Measurements from ENCODE around the gene SPATS2L.

SPATS2L gene

DNA sequence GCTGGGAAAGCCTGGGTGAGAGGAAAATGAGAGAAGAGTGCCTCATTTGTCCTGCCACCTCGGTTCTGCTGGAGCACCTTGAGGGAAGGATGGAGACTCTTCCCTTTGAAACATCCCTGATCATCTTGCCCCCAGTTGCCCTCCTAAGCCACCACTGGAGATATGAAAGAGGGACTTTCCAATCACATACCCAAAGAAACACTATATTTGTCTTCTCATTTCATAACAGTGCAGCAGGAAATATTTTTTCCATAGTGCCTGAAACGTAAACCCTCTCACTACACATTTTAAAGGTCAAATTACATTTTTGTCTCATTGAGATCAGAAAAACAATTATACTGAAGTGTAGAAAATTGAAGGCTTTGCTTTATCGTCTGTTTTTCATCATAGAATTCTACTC, 140.1 kb downstream of the SPATS2L start:
- DNase-seq (ENCODE audit: low spot score) = no peak

DNA sequence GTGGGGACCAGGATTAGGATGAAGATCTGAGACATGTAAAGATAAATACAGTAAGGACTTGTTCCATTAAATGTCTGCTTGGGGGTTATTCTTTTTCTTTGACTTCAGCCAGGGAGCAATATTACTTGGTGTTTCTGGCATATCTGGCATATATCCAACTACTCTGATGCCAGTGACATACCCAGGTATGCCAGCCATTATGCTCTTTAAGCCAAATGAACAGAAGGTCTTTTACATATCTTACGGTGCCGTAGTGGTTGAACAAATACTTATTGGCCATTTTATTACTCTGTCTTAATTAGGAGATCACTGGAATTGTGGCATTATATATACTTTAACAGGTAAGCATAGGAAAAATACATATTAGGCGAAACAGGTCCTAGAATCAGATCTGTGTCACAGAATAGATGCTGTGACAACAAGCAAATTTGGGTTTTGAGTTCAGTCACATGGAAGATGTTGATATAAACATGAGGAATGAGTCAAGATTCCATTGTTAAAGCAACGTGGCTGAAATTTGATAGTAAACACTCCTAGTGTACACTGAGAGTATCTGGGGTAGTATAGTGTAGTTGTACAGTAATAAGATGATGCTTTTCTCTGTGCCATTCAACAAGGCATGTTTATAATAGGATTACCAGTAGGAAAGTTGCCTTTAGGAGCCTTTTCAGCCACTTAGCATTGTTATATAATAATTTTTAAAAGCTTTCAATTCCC, 140.8 kb downstream of the SPATS2L start:
- no peak for DNase-seq (ENCODE audit: low spot score)

DNA sequence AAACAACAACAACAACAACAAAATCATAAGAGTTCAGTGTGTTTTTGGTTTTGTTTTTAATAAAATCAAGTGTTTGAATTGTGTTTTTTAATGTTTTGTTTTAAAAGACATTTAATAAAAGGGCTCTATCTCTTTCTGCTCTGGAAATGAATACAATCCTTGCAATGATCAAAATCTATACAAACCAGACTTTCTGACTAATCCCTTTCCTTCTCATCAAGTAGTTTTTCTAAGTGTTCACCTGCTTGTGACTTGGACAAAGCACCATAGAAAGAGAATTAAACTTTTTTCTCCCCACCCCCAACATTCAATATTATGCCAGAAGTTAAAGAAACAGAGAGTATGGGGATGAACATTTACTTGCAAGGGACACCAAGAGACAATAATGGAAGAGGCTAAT, 142.0 kb downstream of the SPATS2L start:
- DNase-seq (ENCODE audit: low spot score) = no peak

DNA sequence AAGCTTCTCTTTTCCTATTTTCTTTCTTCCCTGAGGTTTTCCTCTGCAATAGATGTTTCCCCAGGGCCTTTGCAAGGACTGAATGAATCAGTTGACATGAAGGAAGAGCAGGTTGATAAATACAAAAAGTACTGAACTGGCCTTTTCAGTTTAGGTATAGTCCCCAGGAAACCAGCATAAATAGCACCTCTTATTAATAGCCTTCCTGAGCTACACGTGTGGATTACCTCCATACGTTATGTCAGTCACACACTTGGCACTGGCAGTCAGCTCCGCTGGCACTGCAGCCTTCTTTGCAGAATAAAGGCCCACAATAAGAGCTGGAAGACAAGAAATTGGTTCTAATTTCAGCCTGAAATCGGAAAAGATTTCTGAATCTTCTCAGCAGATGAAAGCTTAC, 142.7 kb downstream of the SPATS2L start:
- DNase-seq (ENCODE audit: low spot score) = no peak

DNA sequence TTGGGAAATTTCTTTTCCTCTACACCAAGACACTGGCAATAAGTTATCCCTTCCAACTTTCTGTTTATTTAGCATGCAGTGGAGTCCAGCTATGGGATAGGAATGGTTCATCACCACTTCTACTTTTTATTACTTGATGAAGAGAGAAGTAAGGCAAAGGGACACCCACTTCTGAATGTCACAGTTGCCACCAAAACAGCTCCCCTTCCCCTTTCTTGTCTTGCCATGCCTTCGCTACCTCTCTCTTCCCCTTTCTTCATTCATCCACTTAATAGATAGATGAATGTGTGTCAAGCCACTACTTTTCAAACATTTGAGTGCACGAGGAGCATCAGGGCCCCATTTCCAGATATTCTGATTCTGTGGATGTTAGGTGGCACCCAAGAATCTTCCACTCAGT, 143.8 kb downstream of the SPATS2L start:
- no peak for DNase-seq (ENCODE audit: low spot score)

DNA sequence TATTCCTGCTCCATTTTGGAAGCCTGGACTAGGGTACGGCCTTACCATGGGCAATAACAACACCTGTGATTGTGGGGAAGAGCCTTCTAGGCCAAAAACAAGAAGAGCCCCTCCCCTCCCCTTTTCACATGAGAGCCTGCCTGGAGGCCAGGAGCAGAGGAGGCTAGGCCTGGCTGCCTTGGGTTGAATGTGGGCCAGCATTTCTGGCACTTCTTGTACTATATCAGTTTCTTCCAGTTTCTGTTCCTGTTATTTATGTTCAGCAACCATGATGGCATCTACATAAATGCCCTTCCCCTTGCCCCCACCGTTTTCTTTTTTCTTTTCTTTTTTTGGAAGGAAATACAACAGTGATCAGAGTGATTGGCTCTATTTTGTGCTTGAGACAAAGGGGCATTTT, 145.0 kb downstream of the SPATS2L start:
- peak; percentile 59 for DNase-seq (ENCODE audit: low spot score)

DNA sequence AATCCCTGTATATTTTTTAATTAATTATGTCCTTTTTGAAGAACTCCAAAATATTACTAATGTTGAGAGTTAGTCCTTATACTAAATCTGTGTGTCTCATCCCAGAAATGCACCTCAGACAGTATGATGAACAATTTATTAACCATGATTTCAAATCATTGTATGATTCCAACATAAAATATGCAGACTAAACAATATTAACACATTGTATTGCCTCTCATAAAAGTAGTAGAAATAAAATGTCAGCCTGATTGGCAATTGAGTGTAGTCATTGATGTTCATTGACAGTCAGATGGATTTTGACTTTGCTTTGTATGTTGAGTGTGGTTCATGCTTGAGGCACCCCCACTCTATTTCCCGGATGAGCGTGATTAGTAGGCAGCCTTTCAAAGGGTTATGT, 145.9 kb downstream of the SPATS2L start:
- DNase-seq (ENCODE audit: low spot score) = no peak

DNA sequence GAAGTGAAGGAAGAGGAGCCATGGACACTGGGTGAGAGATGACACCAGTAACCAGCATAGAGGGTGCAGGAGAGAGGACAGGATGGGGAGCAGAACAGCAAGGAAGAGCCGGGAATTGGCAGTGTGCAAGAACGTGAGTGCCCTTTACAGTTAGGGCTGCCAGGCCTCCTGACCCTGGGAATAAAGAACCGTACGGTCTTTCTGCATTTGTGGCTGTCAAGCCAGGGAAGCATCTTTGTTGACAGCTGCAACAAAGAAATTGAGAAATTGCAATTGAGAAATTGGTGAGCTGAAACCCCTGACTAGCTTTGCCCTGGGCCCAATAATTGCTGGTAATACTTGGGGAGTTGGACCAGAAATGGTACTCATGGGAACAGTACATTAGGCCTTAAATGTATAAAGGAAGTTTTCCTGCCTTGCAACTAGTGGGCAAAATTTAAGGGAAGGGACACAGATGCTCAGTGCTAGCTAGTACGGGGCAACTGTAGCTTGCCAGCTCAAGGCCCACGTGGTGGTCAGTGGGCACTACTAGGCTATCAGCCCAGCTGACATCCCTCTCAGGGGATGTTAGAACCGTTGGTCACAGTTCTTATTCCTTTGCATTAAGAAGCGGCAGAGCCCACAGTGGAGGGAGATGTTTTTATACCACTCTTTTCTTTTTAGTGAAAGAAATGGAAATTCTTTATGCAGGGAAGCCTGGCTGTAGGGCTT, 146.8 kb downstream of the SPATS2L start:
- DNase-seq (ENCODE audit: low spot score) = no peak

DNA sequence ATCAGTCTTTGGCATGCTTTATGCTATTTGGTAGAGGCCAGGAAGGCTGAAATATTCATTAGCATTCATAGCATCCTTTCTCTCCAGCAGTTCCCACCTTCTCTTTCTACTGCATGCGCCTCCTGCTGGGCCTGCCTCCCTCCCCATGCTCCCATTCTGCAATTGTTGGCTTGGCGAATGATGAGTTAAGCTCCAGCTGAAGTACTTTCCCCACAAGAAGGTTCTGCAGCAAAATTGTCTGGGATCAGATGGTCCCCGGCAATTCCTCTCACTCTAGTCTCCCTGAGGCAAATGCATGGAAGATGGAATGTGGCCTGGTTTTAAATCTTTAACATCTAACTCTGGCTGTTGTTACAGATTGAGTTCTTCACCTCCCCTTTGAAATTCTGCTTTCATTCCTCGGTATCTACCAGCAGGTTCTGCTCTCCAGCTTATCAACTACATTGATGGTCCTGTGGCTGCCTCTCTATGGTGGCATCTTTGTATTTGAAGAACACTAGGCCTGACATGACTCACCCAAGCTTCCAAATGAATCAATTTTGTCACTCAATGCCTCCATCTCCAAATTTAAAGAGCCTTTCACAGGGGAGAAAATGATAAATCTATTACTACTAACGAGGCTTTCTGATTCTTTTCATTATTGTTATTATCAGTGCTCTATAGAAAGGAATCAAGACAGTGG, 147.5 kb downstream of the SPATS2L start:
- no peak for DNase-seq (ENCODE audit: low spot score)

DNA sequence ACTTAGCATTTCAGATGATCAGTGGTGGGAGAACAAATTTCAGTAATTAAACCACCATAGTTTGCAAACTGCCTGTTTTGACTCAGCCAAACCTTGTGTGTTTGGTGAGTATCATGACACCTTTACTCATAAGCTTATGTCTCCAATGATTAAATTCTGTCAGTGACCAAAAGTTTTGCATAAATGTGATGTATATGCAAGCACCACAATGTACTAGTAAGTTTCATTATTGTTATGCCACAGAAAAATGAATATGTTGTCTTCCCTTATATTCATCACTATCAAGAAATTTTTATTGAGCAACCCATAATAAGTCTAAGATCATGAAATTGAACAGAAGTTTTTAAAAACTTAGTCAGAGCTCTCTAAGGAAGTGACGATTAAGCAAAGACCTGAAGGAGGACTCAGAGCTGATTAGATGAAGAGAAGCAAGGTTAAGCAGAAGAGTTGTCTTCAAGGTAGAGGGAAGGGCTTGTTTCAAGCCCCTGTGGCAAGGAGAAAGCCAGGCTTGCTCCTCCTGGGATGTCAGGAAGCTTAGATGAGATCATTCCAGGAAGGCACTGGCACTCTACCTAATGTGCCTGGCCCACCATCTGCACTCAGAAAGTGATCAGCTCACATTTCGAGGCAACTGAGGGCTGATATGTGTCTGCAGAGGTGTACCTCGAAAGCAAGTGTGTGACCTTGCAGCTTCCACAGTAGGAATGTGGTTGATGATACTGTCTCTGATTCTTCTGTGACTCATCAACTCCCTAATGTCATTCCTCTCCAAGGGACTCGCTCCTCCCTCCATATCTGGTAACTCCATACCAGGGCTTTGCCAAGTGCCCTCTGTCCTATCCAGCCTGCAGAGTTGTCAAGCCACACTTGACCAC, 148.7 kb downstream of the SPATS2L start:
- no peak for DNase-seq (ENCODE audit: low spot score)

DNA sequence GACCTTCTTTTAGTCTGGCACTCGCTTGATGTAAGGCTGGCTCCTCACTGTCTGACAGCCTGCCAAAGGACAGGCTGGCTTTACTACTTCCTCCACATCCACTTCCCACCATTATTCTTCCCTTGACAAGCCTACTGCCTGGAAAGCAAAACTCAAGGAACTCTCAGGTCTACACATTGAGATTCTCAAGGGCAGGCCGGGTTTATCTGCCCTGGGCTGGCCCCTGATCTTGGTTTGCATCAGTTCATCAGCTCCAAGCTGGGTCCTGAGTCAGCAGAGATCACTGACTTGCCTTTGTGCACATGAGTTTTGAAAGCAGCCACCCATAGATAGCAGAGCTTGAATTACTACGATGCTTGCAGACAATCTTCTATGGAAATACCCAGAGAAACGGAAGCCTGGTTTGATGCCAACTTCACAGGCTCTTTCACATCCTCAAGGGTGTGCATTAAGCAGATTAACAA, 149.5 kb downstream of the SPATS2L start:
- peak; percentile 27 for DNase-seq (ENCODE audit: low spot score)

DNA sequence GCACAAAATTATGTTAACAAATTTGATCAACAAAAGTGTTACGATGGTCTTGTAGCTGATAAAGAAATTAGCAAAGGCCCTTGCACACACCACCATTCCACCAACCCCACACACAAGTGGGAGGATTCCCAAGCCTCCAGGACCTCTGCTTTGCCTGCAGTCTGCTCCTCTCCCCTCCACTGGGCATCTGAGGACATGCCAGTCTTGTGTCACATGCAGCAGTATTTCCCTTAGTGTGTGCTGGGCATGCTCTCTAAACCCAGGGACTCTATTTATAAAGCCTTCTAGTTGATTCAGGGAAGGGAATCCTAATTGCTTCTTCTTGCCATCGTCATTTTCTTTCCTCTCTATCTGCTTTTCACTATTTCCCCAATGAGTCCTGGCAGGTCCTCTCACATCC, 150.1 kb downstream of the SPATS2L start:
- DNase-seq (ENCODE audit: low spot score) = no peak

DNA sequence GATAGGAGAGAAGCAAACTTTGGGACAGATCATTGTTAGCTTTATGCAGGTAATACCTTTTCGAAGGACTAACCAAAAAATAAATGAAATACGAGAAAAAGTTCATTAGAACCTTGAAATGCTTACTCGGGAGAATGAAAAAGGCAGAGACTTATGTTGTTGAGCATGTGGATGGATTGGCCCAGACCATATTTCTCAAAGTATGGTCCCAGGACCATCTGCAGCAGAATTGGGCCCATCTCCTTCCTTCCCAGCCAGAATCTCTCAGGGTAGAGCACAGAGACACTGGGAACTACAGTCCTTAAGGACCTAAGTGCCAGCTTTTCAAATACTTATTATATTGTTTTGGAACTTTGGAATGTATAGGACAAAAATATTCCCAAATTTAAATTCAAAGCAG, 152.6 kb downstream of the SPATS2L start:
- DNase-seq (ENCODE audit: low spot score) = no peak

DNA sequence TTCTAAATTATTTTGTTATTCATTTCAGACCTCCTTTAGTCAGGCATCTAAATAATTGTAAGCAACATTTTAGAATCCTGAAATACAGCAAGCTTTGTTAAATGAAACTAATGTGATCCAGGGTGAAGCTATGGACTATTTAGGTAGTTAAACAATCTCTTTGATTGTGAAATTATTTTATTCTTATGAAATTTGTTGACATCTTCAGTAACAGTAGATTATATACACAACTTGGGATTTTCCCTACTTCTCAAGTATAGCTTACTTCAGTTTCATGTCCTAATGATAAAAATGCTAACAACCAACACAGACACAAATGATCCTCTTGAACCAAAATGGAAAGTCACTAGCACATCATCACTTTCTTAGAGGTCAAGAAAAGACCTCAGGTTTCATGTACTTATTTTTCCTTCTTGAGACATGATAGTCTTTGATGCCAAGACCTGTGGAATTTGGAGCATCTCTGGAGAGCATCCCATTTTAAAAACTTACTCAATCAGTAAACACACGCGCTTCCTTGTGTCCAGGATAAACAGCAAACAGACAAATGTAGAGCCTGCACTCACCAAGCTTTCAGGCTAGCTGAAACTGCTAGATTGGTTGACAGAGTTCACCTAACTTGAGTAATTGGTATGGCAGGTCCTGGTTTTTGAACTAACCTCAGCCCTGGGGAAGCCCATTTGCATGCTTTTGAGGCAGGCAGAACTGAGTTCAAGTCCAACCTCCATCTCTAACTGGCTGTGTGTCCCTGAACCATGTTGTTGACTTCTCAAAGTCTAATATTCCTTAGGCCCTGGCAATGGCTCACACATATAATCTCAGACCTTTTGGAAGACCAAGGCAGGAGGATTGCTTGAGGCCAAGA, 155.6 kb downstream of the SPATS2L start:
- no peak for DNase-seq (ENCODE audit: low spot score)

DNA sequence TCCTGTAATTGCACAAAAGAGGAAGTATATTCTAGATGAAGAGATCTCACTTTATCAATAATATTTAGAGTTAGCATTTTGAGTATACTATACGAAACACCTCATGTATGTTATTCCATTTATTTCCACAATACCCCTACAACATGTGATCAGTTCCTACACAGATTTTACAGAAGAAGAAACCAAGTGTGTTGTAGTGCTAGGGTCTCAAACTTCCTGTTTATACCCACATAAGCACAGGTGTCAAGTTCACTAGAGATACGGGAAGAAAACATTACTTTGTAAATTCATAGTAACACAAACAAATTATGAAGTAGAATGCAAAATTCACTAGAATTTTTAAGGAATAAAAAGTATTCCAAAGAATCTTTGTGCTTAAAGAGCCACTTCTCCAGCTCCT, 157.0 kb downstream of the SPATS2L start:
- DNase-seq (ENCODE audit: low spot score) = no peak

DNA sequence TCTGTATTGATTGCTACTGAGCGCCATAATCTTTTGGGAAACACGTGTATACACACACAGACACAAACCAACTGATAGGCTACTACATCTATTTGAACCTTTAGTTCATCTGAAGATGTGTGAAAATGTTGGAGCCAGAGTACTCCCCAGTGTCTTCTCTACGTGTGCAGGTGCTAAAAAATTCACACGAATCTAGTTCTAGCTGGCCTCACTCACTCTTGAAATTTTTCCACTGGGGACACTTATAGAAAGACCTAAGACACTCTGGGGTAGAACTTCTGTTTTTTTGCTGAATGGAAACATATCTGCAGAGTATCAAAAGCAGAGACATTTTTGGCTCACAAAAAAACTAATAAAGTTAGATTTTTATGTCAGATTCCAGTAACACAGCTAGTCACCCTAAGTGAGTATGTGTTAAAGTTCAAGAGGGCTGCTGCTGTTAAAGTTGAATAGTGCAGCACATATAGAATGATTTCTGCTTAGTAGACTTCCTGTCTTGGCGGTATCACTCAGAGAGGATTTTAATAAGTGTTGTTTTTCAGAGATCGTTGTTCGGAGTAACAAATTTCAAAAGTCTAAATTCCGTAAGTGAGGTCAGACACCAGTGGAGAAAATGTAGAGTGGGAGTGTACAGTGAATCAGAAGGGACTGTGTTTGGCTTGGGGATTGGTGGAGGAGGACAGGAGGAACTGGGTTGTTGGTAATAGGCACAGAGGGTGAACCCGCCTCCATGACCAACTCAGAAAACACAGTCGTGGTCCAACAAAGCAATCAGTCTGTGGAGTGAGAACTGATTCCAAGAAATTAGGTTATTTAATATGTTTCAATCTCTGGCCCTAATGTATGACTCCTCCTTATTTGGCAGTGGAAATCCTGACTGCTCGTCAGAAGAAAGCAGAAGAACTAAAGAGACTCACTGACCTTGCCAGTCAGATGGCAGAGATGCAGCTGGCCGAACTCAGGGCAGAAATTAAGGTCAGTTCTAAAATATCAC, 160.2 kb downstream of the SPATS2L start:
- DNase-seq (ENCODE audit: low spot score) = peak; percentile 44

DNA sequence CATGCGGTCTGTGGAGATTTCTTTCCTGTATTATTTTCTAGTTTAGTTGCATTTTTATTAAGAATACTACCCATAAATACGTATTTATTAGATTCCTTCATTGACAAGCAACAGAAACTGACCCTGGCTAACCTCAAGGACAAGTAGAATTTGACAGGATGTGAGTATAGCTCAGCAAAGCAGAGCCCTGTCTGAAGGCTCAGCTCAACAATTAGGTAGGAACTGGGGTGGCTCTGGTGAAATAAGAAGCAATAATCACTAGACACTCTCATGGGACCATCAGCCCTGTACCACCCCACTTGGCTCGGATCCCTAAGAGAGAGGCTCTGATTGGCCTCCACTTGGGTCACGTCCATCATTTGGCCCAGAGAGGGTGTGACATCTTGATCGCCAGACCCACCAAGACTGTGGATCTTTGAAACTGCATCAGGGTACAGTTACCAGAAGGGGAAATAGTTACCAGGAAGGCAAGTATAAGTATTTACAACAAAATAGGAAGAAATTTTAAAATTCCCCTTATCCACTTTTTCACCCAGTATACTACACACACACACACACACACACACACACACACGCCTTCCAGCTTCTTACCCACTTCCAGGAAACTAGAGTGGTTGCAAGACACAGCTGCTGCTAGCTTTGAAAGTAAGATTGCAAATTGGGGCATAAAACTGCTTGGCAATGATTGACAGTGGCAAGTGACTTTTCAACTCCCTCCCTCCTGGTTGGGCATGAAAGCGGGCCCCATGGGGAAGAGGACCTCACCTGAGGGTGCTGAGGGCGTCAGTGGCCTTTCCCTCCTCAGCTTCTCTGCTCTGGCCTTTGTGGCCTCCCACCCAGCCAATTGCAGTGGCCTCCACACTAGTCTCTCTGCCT, 161.6 kb downstream of the SPATS2L start:
- DNase-seq (ENCODE audit: low spot score) = no peak

DNA sequence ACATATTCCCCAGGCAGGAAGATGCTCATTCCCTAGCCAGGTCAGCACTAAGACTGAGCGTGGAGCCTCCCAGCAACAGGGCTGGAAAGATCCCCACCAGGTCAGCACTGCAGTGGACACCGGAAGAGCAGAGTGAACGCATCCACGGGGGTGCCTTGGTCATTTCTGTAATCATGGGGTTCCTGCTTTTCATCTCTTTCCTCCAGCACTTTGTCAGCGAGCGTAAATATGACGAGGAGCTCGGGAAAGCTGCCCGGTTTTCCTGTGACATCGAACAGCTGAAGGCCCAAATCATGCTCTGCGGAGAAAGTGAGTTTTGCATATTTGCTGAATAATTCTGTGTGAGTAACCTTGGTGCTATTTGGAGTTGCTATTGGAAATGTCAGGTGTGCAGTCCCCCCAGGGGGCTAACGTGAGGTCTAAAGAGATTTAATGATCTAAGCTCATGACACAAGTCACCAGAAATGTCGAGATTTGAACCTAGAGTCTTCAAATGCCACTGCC, 163.3 kb downstream of the SPATS2L start:
- no peak for DNase-seq (ENCODE audit: low spot score)

DNA sequence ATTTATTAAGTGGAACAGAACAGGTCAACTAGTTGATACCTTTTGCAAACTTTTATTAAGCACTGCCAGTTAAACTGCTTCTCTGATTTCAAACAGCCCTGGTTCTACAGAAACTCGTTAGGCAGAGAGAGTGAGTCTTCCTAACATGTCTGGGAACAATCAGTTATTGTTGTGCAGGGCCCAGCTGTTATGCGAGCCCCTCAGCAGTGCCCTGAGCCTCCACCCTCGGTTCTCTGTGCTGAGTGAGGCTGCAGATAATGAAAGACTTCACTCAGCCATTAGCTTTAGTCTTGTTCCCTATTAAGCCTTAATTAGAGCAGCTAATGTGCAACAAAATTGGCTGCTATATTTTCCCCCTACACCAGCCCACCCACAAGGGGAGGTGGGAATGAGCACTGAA, 163.7 kb downstream of the SPATS2L start:
- DNase-seq (ENCODE audit: low spot score) = no peak

Data from germinal center (tissue), 1 donor.